ENCODE results near the gene THY1. TPM values are rescaled to one million over a fixed set of nuclear protein-coding genes. Genes with fewer than 3 reads are reported as not detected.

The THY1 gene
- total and polyA plus RNA-seq, 9 of the 15 experiments (the other 6 are each of a cell fraction or from before 2014, with no cell fraction given): 0.07 to 0.40 (median 0.16) TPM; not detected in 5

DNA sequence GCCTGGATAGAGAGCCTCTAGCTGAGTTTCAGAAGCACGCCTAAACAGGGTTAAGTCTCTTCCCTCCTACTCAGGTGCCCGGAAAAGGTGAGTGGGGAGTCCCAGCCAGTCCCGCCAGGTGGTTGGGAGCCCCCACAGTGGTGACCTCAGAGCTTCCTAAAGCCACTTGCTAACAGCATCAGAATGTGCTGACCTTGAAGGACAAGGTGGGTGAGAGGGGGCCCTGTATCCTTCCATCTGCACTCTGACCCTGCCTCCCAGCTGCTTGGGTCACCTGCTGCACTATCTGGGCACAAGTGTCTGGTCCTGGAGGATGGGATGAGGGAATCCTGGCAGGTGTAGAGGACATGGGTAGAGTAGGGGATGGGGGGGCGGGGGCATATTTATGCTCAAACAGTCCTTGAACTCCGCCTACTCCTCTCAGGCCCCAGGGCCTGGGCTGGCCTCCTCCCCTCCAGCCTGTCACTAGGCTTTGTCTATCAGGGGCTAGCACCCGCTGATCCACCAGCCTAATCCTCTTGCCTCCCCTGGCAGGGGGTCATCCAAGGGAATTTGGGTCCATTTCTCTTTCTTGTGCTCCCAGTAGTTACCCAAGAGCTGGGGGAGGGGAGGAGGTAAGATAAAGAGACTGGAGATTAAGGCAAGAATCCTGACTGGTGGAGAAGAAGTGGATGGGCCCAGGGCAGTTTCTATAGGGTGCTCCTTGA is 44.9 kb downstream of the THY1 start (continued):
- no peak for TF ChIP-seq CEBPG (CRISPR knock-in tag; IDR thresholded peaks at IDR 0.05)
- TF ChIP-seq CEBPG (tag; conservative IDR thresholded peaks at IDR 0.05 in 1 of 2, IDR thresholded peaks at IDR 0.05 in 1 of 2): peak in 1 of 2 experiments; percentile 32; a peak in 1 of 4 replicates
- no peak for TF ChIP-seq ZNF408 (CRISPR knock-in tag; IDR thresholded peaks at IDR 0.05; ENCODE audit: low read depth)
- TF ChIP-seq POLR2AphosphoS5 (IDR thresholded peaks at IDR 0.05; ENCODE audit: control insufficient read depth, insufficient read depth, low read depth, low read length): peak; percentile 22; the same call in 1 of the 2 replicates
- TF ChIP-seq DPF2 (IDR thresholded peaks at IDR 0.05): peak; percentile 11; the same call in 1 of the 2 replicates
- no peak for TF ChIP-seq ZNF134 (CRISPR knock-in tag; conservative IDR thresholded peaks at IDR 0.05)
- TF ChIP-seq TEAD2 (tag; IDR thresholded peaks at IDR 0.05): no peak
- 0 out of 2 replicates have a peak, but pooled peaks have one; percentile 13 for TF ChIP-seq JUND (IDR thresholded peaks at IDR 0.05; ENCODE audit: borderline replicate concordance, low read depth, low read length)
- no peak for TF ChIP-seq JUND (tag; IDR thresholded peaks at IDR 0.05; ENCODE audit: borderline replicate concordance, low read depth, low read length)
- TF ChIP-seq ZNF77 (CRISPR knock-in tag; IDR thresholded peaks at IDR 0.05): no peak
- TF ChIP-seq ZBTB7A (IDR thresholded peaks at IDR 0.05; ENCODE audit: borderline replicate concordance, control insufficient read depth, low read depth, low read length): peak; percentile 46; the same call in 1 of the 2 replicates
- TF ChIP-seq, protein P1, sequence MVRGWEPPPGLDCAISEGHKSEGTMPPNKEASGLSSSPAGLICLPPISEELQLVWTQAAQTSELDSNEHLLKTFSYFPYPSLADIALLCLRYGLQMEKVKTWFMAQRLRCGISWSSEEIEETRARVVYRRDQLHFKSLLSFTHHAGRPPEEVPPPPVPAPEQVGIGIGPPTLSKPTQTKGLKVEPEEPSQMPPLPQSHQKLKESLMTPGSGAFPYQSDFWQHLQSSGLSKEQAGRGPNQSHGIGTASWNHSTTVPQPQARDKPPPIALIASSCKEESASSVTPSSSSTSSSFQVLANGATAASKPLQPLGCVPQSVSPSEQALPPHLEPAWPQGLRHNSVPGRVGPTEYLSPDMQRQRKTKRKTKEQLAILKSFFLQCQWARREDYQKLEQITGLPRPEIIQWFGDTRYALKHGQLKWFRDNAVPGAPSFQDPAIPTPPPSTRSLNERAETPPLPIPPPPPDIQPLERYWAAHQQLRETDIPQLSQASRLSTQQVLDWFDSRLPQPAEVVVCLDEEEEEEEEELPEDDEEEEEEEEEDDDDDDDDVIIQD (CRISPR knock-in tag; IDR thresholded peaks at IDR 0.05): no peak
- peak; percentile 47 for TF ChIP-seq ARID1B (IDR thresholded peaks at IDR 0.05)
- TF ChIP-seq, protein P2, sequence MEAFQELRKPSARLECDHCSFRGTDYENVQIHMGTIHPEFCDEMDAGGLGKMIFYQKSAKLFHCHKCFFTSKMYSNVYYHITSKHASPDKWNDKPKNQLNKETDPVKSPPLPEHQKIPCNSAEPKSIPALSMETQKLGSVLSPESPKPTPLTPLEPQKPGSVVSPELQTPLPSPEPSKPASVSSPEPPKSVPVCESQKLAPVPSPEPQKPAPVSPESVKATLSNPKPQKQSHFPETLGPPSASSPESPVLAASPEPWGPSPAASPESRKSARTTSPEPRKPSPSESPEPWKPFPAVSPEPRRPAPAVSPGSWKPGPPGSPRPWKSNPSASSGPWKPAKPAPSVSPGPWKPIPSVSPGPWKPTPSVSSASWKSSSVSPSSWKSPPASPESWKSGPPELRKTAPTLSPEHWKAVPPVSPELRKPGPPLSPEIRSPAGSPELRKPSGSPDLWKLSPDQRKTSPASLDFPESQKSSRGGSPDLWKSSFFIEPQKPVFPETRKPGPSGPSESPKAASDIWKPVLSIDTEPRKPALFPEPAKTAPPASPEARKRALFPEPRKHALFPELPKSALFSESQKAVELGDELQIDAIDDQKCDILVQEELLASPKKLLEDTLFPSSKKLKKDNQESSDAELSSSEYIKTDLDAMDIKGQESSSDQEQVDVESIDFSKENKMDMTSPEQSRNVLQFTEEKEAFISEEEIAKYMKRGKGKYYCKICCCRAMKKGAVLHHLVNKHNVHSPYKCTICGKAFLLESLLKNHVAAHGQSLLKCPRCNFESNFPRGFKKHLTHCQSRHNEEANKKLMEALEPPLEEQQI (IDR thresholded peaks at IDR 0.05): no peak
- TF ChIP-seq, protein P3, sequence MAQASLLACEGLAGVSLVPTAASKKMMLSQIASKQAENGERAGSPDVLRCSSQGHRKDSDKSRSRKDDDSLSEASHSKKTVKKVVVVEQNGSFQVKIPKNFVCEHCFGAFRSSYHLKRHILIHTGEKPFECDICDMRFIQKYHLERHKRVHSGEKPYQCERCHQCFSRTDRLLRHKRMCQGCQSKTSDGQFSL (CRISPR knock-in tag; IDR thresholded peaks at IDR 0.05): no peak
- TF ChIP-seq, protein P3 (tag; IDR thresholded peaks at IDR 0.05): peak in 1 of 2 experiments; percentile 20; a peak in 1 of 4 replicates
- peak; percentile 45; the same call in 1 of the 2 replicates for TF ChIP-seq TCF3 (CRISPR knock-in tag; IDR thresholded peaks at IDR 0.05)
- TF ChIP-seq, protein P4, sequence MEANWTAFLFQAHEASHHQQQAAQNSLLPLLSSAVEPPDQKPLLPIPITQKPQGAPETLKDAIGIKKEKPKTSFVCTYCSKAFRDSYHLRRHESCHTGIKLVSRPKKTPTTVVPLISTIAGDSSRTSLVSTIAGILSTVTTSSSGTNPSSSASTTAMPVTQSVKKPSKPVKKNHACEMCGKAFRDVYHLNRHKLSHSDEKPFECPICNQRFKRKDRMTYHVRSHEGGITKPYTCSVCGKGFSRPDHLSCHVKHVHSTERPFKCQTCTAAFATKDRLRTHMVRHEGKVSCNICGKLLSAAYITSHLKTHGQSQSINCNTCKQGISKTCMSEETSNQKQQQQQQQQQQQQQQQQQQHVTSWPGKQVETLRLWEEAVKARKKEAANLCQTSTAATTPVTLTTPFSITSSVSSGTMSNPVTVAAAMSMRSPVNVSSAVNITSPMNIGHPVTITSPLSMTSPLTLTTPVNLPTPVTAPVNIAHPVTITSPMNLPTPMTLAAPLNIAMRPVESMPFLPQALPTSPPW (CRISPR knock-in tag; IDR thresholded peaks at IDR 0.05): peak; percentile 35; the same call in 1 of the 2 replicates
- TF ChIP-seq TAL1 (IDR thresholded peaks at IDR 0.05): peak; percentile 29; the same call in 1 of the 2 replicates
- TF ChIP-seq, protein P5, sequence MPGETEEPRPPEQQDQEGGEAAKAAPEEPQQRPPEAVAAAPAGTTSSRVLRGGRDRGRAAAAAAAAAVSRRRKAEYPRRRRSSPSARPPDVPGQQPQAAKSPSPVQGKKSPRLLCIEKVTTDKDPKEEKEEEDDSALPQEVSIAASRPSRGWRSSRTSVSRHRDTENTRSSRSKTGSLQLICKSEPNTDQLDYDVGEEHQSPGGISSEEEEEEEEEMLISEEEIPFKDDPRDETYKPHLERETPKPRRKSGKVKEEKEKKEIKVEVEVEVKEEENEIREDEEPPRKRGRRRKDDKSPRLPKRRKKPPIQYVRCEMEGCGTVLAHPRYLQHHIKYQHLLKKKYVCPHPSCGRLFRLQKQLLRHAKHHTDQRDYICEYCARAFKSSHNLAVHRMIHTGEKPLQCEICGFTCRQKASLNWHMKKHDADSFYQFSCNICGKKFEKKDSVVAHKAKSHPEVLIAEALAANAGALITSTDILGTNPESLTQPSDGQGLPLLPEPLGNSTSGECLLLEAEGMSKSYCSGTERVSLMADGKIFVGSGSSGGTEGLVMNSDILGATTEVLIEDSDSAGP (CRISPR knock-in tag; IDR thresholded peaks at IDR 0.05): no peak
